ENCODE data around the gene SMAD3. TPM values are rescaled to one million over a fixed set of nuclear protein-coding genes. Genes with fewer than 3 reads are reported as not detected.

Gene SMAD3
- total and polyA plus RNA-seq, 2 of the 4 experiments (the other 2 are of a cell fraction) = 71.0 to 177 TPM

DNA sequence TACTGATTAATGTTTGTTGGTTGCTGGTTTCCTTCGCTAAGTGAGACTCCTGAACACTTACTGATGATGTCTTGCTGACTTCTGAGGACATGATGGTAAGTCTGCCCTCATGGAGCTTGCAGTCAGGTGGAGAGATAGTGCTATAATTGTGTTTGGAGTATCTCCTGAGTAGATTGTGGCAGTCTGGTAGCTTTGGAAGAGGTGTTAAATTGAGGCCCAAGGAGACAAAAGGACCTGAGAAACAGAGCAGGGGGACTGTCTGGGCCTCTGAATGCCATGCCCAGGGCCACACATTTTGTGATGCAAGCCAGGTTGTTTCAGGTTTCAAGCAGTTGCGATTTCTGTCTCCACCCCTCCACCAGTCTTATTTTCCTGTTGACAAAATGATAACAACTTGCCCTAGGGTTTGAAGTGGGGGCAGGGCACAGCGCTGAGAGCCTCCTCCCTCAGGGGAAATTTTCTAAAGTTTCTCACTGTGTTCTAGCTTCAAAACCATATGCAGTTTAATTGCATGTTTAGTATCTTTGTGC is 16.7 kb downstream of the SMAD3 start (continued):
- TF ChIP-seq SMC3 (IDR thresholded peaks at IDR 0.05; ENCODE audit: low read depth, low read length) = no peak
- no peak for TF ChIP-seq MXI1 (IDR thresholded peaks at IDR 0.05; ENCODE audit: borderline replicate concordance, low read depth, low read length)
- no peak for TF ChIP-seq NFE2L2 (IDR thresholded peaks at IDR 0.05; ENCODE audit: low read depth, low read length)

GRCh38 chr15:67083135-67083762 is 17.8 kb downstream of the SMAD3 start:
- WGBS, 2 experiments (ENCODE audit: extremely low coverage in 2 of 2, insufficient read length in 1 of 2) = 82% methylated on average over 7 of the region's 12 CpGs; no CpG with 5 or more reads in 1 of the 2 experiments
- H3K4me3 ChIP-seq (ENCODE audit: insufficient read depth, low read depth, low read length) = no peak overlapping the region
- ATAC-seq (ENCODE audit: low read depth) (no peak), DNase-seq (peak; percentile 71)
- H2AK5ac ChIP-seq (ENCODE audit: low read depth, low read length) = peak overlapping the region; percentile 5; the same call in 1 of the 2 replicates
- peaks cover 68% of the 10 kb centered on the region for H3K9me1 ChIP-seq (ENCODE audit: insufficient read depth, low read length)
- ChIA-PET CTCF (no interaction called here), POLR2A (ENCODE audit: unreplicated experiment) (no interaction called here)
- 0 out of 2 replicates have a peak overlapping the region, but pooled peaks have one; percentile 7 for H4K91ac ChIP-seq (ENCODE audit: insufficient read depth, low read depth, low read length)
- intact Hi-C loops (cut with micrococcal nuclease) (no loop called here), dilution Hi-C loops (cut with HindIII; ENCODE audit: low sequenced_read_pairs, unreplicated experiment) (no loop called here), in situ Hi-C loops (cut with MboI; ENCODE audit: low sequenced_read_pairs) (no loop called here)
- no TSS peak for BruUV-seq (replicated peaks)
- no peaks in the 10 kb centered on the region for H3K27me3 ChIP-seq (ENCODE audit: control insufficient read depth, insufficient read depth, low read length)
- H3K9me3 ChIP-seq (ENCODE audit: control insufficient read depth, insufficient read depth, low read length) = no peaks in the 10 kb centered on the region
- H4K20me1 ChIP-seq (ENCODE audit: insufficient read depth, low read length) = peaks cover 98% of the 10 kb centered on the region
- no peak overlapping the region for H4K5ac ChIP-seq (ENCODE audit: low read depth, low read length)
- 0 out of 2 replicates have a peak overlapping the region, but pooled peaks have one; percentile 12 for H3K14ac ChIP-seq (replicated peaks; ENCODE audit: low read depth, low read length)
- H2BK15ac ChIP-seq (ENCODE audit: low read depth, low read length) = 0 out of 3 replicates have a peak overlapping the region, but pooled peaks have one; percentile 7
- peak overlapping the region; percentile 20; the same call in 1 of the 2 replicates for H3K23ac ChIP-seq (ENCODE audit: low read depth, low read length)
- H3K4ac ChIP-seq (ENCODE audit: low read depth, low read length) = peak overlapping the region; percentile 9
- H3K79me1 ChIP-seq (ENCODE audit: low read depth in 1 of 2, low read length in 2 of 2) = peaks cover 6 to 91% of the 10 kb centered on the region in 2 experiments; a peak in 2 of 4 replicates
- peak overlapping the region; percentile 41; the same call in 1 of the 2 replicates for H3K56ac ChIP-seq (ENCODE audit: extremely low read depth, insufficient read depth, low read length)
- no peak overlapping the region for H4K8ac ChIP-seq (ENCODE audit: low read depth in 2 of 2, low read length in 2 of 2)
- peaks cover 60% of the 10 kb centered on the region for H3K36me3 ChIP-seq (ENCODE audit: control insufficient read depth, insufficient read depth, low read length)
- H3K9ac ChIP-seq (ENCODE audit: low read depth, low read length) = no peak overlapping the region
- H2BK5ac ChIP-seq (ENCODE audit: low read depth, low read length, poor library complexity, severe bottlenecking) = peak overlapping the region; percentile 3
- no peak overlapping the region; the same call in 1 of the 2 replicates for H2BK120ac ChIP-seq (ENCODE audit: low read depth, low read length)
- H3K27ac ChIP-seq (ENCODE audit: insufficient read depth, low read length) = peak overlapping the region; percentile 49
- no peak overlapping the region for H2BK20ac ChIP-seq (ENCODE audit: low read depth, low read length)
- H3K4me2 ChIP-seq (ENCODE audit: low read depth, low read length) = peak overlapping the region; percentile 14; the same call in 1 of the 2 replicates
- peak overlapping the region; percentile 45; the same call in 1 of the 2 replicates for H3K18ac ChIP-seq (ENCODE audit: low read depth, low read length)
- H3K4me1 ChIP-seq (ENCODE audit: control insufficient read depth, insufficient read depth, low read length) = peaks cover 68% of the 10 kb centered on the region
- 0 out of 2 replicates have a peak, but pooled peaks have one; percentile 3 for TF ChIP-seq FOS (IDR thresholded peaks at IDR 0.05; ENCODE audit: low read depth, low read length)
- no peak for TF ChIP-seq RFX5 (IDR thresholded peaks at IDR 0.05; ENCODE audit: low read depth, low read length)
- no peak overlapping the region for H2AFZ ChIP-seq (replicated peaks; ENCODE audit: low read length, poor library complexity)
- H2AK9ac ChIP-seq (replicated peaks; ENCODE audit: low read depth, low read length, poor library complexity) = no peak overlapping the region
